GM12872 (cell line): ENCODE measurements around the gene MORN1.

Source experiments
- TF ChIP-seq, protein P1 (sequence below): IDR thresholded peaks from 3 replicates; pipeline ENCODE4 v1.5.1; 2011; ENCODE audit warnings: low read depth, mild to moderate bottlenecking, low read length, moderate library complexity; ENCODE audit not compliant: insufficient read depth

The MORN1 gene

GRCh38 chr1:2294033-2294724 is 97.2 kb downstream of the MORN1 start:
- TF ChIP-seq, protein P1, sequence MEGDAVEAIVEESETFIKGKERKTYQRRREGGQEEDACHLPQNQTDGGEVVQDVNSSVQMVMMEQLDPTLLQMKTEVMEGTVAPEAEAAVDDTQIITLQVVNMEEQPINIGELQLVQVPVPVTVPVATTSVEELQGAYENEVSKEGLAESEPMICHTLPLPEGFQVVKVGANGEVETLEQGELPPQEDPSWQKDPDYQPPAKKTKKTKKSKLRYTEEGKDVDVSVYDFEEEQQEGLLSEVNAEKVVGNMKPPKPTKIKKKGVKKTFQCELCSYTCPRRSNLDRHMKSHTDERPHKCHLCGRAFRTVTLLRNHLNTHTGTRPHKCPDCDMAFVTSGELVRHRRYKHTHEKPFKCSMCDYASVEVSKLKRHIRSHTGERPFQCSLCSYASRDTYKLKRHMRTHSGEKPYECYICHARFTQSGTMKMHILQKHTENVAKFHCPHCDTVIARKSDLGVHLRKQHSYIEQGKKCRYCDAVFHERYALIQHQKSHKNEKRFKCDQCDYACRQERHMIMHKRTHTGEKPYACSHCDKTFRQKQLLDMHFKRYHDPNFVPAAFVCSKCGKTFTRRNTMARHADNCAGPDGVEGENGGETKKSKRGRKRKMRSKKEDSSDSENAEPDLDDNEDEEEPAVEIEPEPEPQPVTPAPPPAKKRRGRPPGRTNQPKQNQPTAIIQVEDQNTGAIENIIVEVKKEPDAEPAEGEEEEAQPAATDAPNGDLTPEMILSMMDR, result no peak

DNA sequence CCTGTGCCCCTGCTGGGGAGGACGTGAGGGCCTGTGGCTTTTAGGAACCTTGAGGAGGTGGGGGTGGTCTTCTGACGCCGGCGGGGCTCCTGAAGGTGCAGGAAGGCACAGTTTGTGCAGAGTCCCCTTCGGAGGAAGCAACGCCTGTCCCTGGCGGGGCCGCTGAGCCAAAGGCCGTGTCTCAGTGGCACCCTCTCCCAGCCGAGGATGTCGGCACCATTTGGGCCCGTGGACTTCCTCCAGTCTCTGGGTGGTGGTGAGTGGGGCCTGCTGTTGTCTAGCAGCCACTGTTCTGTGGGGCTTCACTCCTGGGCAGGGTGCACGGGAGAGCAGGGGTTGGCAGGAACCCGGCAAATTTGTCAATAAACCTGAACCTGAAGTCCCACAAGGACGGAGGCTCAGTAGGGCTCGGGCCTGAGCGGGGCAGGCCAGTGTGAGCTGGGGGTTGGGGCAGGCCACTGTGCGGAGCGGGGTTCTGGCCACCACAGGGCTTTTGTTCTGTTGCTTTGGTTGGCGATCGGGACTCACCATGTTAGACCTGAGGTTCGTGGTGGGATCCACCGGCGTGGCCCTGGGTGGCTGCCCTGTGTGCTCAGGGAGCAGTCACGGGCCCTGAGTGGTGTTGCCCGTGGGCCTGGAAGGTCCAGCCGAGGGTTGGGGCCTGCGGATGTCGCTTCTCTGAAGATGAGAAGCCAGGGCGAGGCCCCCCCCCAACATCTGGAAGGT is 98.5 kb downstream of the MORN1 start:
- TF ChIP-seq, protein P1, result no peak

DNA sequence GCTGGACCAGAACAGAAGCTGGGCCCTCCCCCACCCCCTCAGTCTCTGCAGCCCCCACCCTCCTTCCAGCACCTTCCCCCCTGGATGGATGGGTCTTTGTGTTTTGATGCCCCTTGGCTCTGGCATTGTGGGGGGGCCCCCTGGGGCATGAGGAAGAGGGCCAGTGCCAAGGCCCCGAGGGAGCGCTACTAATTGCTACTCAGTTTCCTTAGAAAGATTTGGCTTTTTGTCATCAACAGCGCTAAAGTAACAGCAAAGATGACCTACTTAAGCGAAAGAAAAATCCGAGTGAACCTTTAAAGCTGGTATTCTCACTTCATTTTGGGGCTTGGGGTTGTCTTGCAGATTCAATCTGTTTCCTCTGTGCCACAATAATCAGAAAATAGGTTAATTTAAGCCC is 99.8 kb downstream of the MORN1 start:
- TF ChIP-seq, protein P1, result no peak

DNA sequence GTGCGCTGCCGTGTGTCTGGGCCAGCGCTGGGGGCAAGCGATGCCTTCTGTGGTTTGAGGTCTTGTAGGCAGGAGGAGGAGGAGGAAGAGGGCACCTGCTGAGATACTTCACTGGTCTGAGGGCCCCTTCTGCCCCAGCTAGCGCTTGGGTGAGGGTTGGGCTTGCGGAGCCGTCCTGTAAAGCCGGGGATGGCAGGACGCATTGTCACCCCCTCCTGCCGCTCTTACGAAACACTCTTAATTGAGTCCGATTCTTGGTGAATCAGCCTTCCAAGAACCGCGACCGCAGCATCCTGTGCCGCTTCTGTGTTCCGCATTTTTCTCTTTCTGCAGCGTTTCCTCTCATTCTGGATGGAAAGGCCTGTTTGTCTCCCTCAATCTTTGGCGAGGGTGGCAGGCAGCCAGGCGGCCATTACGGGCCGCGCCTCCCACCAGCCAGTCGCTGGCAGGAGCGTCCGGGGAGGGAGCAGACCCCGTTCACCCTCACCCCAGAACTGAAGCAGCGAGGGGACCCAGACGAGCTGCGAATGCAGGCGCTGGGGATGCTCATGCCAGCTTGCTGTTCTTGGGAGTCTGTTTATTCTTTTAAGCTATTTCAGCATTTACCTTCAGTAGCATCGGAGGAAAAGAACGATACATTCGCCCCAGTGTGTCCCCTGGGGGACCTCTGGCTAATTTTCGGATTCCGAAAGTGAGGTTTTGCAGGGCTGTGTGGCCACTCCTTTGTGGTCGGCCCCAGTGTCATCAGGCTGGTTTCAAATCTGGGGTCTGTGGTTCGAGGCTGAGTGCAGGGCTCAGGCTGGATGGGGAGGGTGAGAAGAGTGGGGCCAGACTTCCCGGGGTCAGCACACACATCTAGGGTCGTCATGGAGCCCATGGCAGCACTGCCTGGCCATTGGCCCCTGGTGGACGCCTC is 100.5 kb downstream of the MORN1 start:
- TF ChIP-seq, protein P1, result no peak

DNA sequence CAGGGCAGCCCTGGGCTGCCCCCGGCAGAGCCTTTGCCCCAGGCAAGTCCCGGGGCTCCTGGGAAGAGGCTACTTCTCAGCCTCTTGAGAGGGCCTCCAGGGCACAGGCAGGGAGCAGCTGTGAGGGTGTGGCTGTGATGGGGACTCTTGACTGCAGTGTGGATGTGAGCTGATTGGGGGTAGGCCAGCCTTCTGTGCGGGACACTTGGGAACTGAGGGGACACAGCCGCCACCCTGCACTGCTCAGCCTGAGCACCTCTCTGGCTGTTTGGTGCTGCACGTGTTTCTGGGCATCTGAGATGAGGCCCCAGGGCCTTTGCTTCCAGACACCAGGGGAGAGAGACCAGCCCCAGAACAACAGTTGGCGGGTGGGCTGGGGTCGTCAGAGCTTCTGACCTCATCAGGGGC is 101.2 kb downstream of the MORN1 start:
- TF ChIP-seq, protein P1, result no peak

- TF ChIP-seq, protein P1, result no peak
These were observed 101.7 kb downstream of the MORN1 start for GRCh38 chr1:2289607-2290006.
